Fibroblast of pulmonary artery (primary cell): Measurements from ENCODE around the gene ANKHD1.

Source experiments
- DNase-seq: peaks from one replicate; pipeline ENCODE4 v3.0.0-alpha.2; 2010; ENCODE audit warnings: low read depth
- H3K4me3 ChIP-seq: replicated peaks from 2 replicates; pipeline ENCODE4 v1.5.1; 2011; ENCODE audit warnings: low read depth, mild to moderate bottlenecking, control low read depth, low read length, moderate library complexity
- CTCF ChIP-seq: IDR thresholded peaks from 2 replicates; pipeline ENCODE4 v1.5.1; 2011; ENCODE audit warnings: mild to moderate bottlenecking, control low read depth, low read length, inconsistent platforms; ENCODE audit errors: missing control alignments

The ANKHD1 gene

DNA sequence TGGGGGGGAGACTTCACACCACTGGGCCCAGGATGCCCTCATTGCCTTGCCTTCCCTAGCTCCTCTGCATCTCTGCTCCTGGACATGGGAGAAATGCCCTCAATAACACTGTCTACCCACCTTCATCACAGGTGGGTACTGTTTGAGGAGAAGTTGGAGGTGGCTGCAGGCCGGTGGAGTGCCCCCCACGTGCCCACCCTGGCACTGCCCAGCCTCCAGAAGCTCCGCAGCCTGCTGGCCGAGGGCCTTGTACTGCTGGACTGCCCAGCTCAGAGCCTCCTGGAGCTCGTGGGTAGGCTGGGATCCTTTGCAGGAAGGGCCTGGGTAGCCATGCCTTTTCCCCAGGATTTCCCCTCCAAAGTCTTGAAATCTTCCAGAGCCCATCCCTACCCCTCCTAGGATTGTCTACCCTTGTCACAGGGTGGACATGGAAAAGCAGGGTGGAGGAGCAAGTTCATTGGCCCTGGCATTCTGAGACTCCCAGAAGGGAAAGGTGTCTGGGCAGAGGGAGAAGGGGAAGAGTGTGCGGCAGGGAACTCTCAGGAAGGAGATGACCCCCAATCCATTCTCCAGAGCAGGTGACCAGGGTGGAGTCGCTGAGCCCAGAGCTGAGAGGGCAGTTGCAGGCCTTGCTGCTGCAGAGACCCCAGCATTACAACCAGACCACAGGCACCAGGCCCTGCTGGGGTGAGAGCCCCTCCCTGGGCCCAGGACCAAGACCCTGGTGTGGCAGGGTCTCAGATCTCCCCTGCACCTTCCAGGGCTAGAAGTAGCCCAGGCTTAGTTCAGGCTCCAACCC lies 40.8 kb upstream of the ANKHD1 start:
- no peak for TF ChIP-seq CTCF
- no peak overlapping the region for H3K4me3 ChIP-seq
- DNase-seq: no peak

DNA sequence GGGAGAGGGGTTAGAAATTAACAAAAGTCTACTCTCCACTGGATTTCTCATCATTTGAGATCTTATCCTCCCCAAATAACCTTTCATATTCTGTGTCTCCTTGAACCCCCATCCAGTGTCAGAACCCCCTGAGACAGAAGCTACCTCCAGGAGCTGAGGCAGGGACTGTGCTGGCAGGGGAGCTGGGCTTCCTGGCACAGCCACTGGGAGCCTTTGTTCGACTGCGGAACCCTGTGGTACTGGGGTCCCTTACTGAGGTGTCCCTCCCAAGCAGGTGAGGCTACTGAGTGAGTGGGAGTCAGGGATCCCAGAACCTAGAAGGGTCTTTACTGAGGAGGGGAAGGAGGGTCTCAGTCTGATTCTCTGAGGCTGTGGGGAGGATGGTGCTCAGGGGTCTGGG lies 39.7 kb upstream of the ANKHD1 start:
- TF ChIP-seq CTCF: no peak
- DNase-seq: no peak
- H3K4me3 ChIP-seq: no peak overlapping the region

GRCh38 chr5:140362311-140362710 lies 39.3 kb upstream of the ANKHD1 start:
- no peak overlapping the region for H3K4me3 ChIP-seq
- TF ChIP-seq CTCF: no peak
- no peak for DNase-seq

DNA sequence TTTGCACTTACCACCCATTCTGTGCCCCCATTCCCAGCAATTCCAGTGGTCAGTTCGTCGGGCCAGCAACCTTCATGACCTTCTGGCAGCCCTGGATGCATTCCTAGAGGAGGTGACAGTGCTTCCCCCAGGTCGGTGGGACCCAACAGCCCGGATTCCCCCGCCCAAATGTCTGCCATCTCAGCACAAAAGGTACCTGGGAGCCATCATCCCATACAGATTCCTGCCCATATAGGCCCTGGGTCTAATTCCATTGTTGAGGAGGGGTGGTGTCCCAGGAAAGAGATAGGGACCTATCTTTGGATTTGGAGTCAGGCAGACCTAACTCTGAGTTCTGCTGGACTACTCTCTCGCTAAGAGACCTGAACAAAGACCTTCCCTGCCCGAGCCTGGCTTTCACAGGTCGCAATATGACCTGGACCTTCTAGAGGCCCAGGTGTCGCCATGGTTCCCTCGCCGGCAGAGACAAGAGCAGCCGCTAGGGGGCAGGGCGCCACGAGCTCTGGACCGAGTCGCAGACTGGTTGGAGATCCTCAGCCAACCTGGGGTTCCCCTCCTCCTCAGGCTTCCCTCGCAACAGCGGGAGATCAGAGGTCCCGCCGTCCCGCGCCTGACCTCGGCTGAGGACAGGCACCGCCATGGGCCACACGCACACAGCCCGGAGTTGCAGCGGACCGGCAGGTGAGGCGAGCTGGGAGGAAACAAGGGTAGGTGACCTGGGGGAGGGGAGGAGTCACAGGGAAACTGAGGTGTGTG lies 38.6 kb upstream of the ANKHD1 start:
- peak; percentile 70 for DNase-seq

GRCh38 chr5:140363631-140364471 lies 37.8 kb upstream of the ANKHD1 start:
- TF ChIP-seq CTCF: no peak

More for the DNA sequence above, 38.6 kb upstream of the ANKHD1 start:
- TF ChIP-seq CTCF: peak; percentile 90
- peak overlapping the region; percentile 51 for H3K4me3 ChIP-seq

GRCh38 chr5:140364472-140364765 lies 37.2 kb upstream of the ANKHD1 start:
- TF ChIP-seq CTCF: no peak
- DNase-seq: no peak
- no peak overlapping the region for H3K4me3 ChIP-seq

More at GRCh38 chr5:140363631-140364471, 37.8 kb upstream of the ANKHD1 start:
- DNase-seq: no peak
- peak overlapping the region; percentile 51 for H3K4me3 ChIP-seq
